Measurements from ENCODE around the gene COX6B2. TPM values are rescaled to one million over a fixed set of nuclear protein-coding genes. Genes with fewer than 3 reads are reported as not detected.

The COX6B2 gene
- total RNA-seq, 1 donor from 2014 or later, result not detected

GRCh38 chr19:55304980-55305379, 49.5 kb downstream of the COX6B2 start:
- no peaks in the 10 kb centered on the region for H3K9me3 Mint-ChIP-seq (ENCODE audit: unreplicated experiment)
- no peak overlapping the region for H3K4me3 Mint-ChIP-seq (ENCODE audit: unreplicated experiment)
- no peak for DNase-seq (ENCODE audit: low spot score)
- H3K4me1 Mint-ChIP-seq (ENCODE audit: unreplicated experiment), result peaks cover 9% of the 10 kb centered on the region
- H3K36me3 Mint-ChIP-seq (ENCODE audit: low read depth, unreplicated experiment), result peaks cover 27% of the 10 kb centered on the region
- TF ChIP-seq CTCF (IDR thresholded peaks at IDR 0.05; ENCODE audit: unreplicated experiment), result no peak
- peaks cover 10% of the 10 kb centered on the region for H3K27me3 Mint-ChIP-seq (ENCODE audit: unreplicated experiment)
- H3K27ac Mint-ChIP-seq (ENCODE audit: unreplicated experiment), result peak overlapping the region; percentile 87

- peaks cover 10% of the 10 kb centered on the region for H3K27me3 Mint-ChIP-seq (ENCODE audit: unreplicated experiment)
- DNase-seq (ENCODE audit: low spot score), result no peak
- H3K36me3 Mint-ChIP-seq (ENCODE audit: low read depth, unreplicated experiment), result peaks cover 27% of the 10 kb centered on the region
- no peak overlapping the region for H3K27ac Mint-ChIP-seq (ENCODE audit: unreplicated experiment)
- H3K4me1 Mint-ChIP-seq (ENCODE audit: unreplicated experiment), result peaks cover 9% of the 10 kb centered on the region
- H3K9me3 Mint-ChIP-seq (ENCODE audit: unreplicated experiment), result no peaks in the 10 kb centered on the region
- TF ChIP-seq CTCF (IDR thresholded peaks at IDR 0.05; ENCODE audit: unreplicated experiment), result no peak
- no peak overlapping the region for H3K4me3 Mint-ChIP-seq (ENCODE audit: unreplicated experiment)
These were observed 50.1 kb downstream of the COX6B2 start for GRCh38 chr19:55304279-55304978.

GRCh38 chr19:55303477-55303876, 51.0 kb downstream of the COX6B2 start:
- H3K4me1 Mint-ChIP-seq (ENCODE audit: unreplicated experiment), result peaks cover 9% of the 10 kb centered on the region
- TF ChIP-seq CTCF (IDR thresholded peaks at IDR 0.05; ENCODE audit: unreplicated experiment), result no peak
- peaks cover 10% of the 10 kb centered on the region for H3K27me3 Mint-ChIP-seq (ENCODE audit: unreplicated experiment)
- peaks cover 27% of the 10 kb centered on the region for H3K36me3 Mint-ChIP-seq (ENCODE audit: low read depth, unreplicated experiment)
- H3K4me3 Mint-ChIP-seq (ENCODE audit: unreplicated experiment), result no peak overlapping the region
- DNase-seq (ENCODE audit: low spot score), result no peak
- H3K9me3 Mint-ChIP-seq (ENCODE audit: unreplicated experiment), result no peaks in the 10 kb centered on the region
- H3K27ac Mint-ChIP-seq (ENCODE audit: unreplicated experiment), result no peak overlapping the region

- Mint-ChIP-seq H3K4me1 (ENCODE audit: unreplicated experiment) (peaks cover 9% of the 10 kb centered on the region), H3K36me3 (ENCODE audit: low read depth, unreplicated experiment) (peaks cover 27% of the 10 kb centered on the region), H3K9me3 (ENCODE audit: unreplicated experiment) (no peaks in the 10 kb centered on the region), H3K27ac (ENCODE audit: unreplicated experiment) (no peak overlapping the region), H3K27me3 (ENCODE audit: unreplicated experiment) (peaks cover 10% of the 10 kb centered on the region), H3K4me3 (ENCODE audit: unreplicated experiment) (no peak overlapping the region)
- no peak for TF ChIP-seq CTCF (IDR thresholded peaks at IDR 0.05; ENCODE audit: unreplicated experiment)
- no peak for DNase-seq (ENCODE audit: low spot score)
These were observed 52.2 kb downstream of the COX6B2 start for GRCh38 chr19:55302318-55302703.

GRCh38 chr19:55301459-55302317, 52.8 kb downstream of the COX6B2 start:
- TF ChIP-seq CTCF (IDR thresholded peaks at IDR 0.05; ENCODE audit: unreplicated experiment), result peak; percentile 99
- no peaks in the 10 kb centered on the region for H3K9me3 Mint-ChIP-seq (ENCODE audit: unreplicated experiment)
- peaks cover 23% of the 10 kb centered on the region for H3K36me3 Mint-ChIP-seq (ENCODE audit: low read depth, unreplicated experiment)
- H3K4me1 Mint-ChIP-seq (ENCODE audit: unreplicated experiment), result peaks cover 9% of the 10 kb centered on the region
- H3K4me3 Mint-ChIP-seq (ENCODE audit: unreplicated experiment), result peak overlapping the region; percentile 87
- peaks cover 10% of the 10 kb centered on the region for H3K27me3 Mint-ChIP-seq (ENCODE audit: unreplicated experiment)
- no peak overlapping the region for H3K27ac Mint-ChIP-seq (ENCODE audit: unreplicated experiment)
- DNase-seq (ENCODE audit: low spot score), result peak; percentile 97
